Measurements from ENCODE around the gene MED6. TPM values are rescaled to one million over a fixed set of nuclear protein-coding genes. Genes with fewer than 3 reads are reported as not detected.
A peak's percentile ranks its signal among the peaks of the same experiment; 100 is the strongest.

The MED6 gene
- total RNA-seq, 4 donors from 2014 or later = 18.2 to 47.9 (median 32.2) TPM

- TF ChIP-seq EP300 (IDR thresholded peaks at IDR 0.05) (no peak), CTCF (IDR thresholded peaks at IDR 0.05) (peak in 1 of 4 experiments; percentile 55)
- Histone ChIP-seq H3K4me1 (no peaks in the 10 kb centered on the region), H3K27me3 (no peaks in the 10 kb centered on the region), H3K9me3 (peaks cover 0 to 24% (median 0%) of the 10 kb centered on the region in 3 donors), H3K36me3 (no peaks in the 10 kb centered on the region), H3K4me3 (no peak overlapping the region), H3K27ac (no peak overlapping the region)
- WGBS, 2 donors (ENCODE audit: low coverage in 1 of 2) = 32 to 74% methylated on average over 2 to 3 of the region's 3 CpGs
- ATAC-seq = no peak
These were observed 21.8 kb upstream of the MED6 start for GRCh38 chr14:70622111-70622712.

GRCh38 chr14:70619708-70620107 is 19.3 kb upstream of the MED6 start:
- peaks cover 0 to 10% (median 0%) of the 10 kb centered on the region in 3 donors for H3K9me3 ChIP-seq
- no peaks in the 10 kb centered on the region for H3K4me1 ChIP-seq
- no peak for ATAC-seq
- TF ChIP-seq CTCF (IDR thresholded peaks at IDR 0.05) = no peak
- no peak for TF ChIP-seq POLR2AphosphoS5 (IDR thresholded peaks at IDR 0.05)
- no peak for TF ChIP-seq POLR2A (IDR thresholded peaks at IDR 0.05)
- no peak for TF ChIP-seq EP300 (IDR thresholded peaks at IDR 0.05)
- H3K27me3 ChIP-seq = peaks cover 4% of the 10 kb centered on the region
- no peaks in the 10 kb centered on the region for H3K36me3 ChIP-seq
- no peak overlapping the region for H3K4me3 ChIP-seq
- H3K27ac ChIP-seq = no peak overlapping the region

- H3K36me3 ChIP-seq = no peaks in the 10 kb centered on the region
- H3K4me3 ChIP-seq = no peak overlapping the region
- no peaks in the 10 kb centered on the region for H3K4me1 ChIP-seq
- no peak overlapping the region for H3K27ac ChIP-seq
- TF ChIP-seq POLR2AphosphoS5 (IDR thresholded peaks at IDR 0.05) (no peak), EP300 (IDR thresholded peaks at IDR 0.05) (no peak), CTCF (IDR thresholded peaks at IDR 0.05) (no peak), POLR2A (IDR thresholded peaks at IDR 0.05) (no peak)
- peaks cover 18% of the 10 kb centered on the region for H3K27me3 ChIP-seq
- WGBS, 2 donors (ENCODE audit: low coverage in 1 of 2) = 62 to 70% methylated on average over 2 of the region's 2 CpGs
- peaks cover 0 to 4% (median 0%) of the 10 kb centered on the region in 3 donors for H3K9me3 ChIP-seq
- no peak for ATAC-seq
These were observed 17.9 kb upstream of the MED6 start for GRCh38 chr14:70618314-70618713.

- TF ChIP-seq POLR2A (IDR thresholded peaks at IDR 0.05) (no peak), CTCF (IDR thresholded peaks at IDR 0.05) (no peak), EP300 (IDR thresholded peaks at IDR 0.05) (no peak), POLR2AphosphoS5 (IDR thresholded peaks at IDR 0.05) (no peak)
- Histone ChIP-seq H3K36me3 (no peaks in the 10 kb centered on the region), H3K27ac (no peak overlapping the region), H3K27me3 (peaks cover 31% of the 10 kb centered on the region), H3K4me1 (no peaks in the 10 kb centered on the region), H3K9me3 (no peaks in the 10 kb centered on the region), H3K4me3 (no peak overlapping the region)
- 81 to 90% methylated on average over 2 to 3 of the region's 3 CpGs for WGBS, 2 donors (ENCODE audit: low coverage in 1 of 2)
- ATAC-seq = no peak
These were observed 16.2 kb upstream of the MED6 start for GRCh38 chr14:70616646-70617045.

GRCh38 chr14:70611216-70611615 is 10.8 kb upstream of the MED6 start:
- TF ChIP-seq POLR2AphosphoS5 (IDR thresholded peaks at IDR 0.05) (no peak), EP300 (IDR thresholded peaks at IDR 0.05) (no peak), CTCF (IDR thresholded peaks at IDR 0.05) (no peak), POLR2A (IDR thresholded peaks at IDR 0.05) (no peak)
- no peak for ATAC-seq
- Histone ChIP-seq H3K27ac (no peak overlapping the region), H3K9me3 (no peaks in the 10 kb centered on the region), H3K4me3 (no peak overlapping the region), H3K36me3 (no peaks in the 10 kb centered on the region), H3K4me1 (no peaks in the 10 kb centered on the region), H3K27me3 (peaks cover 73% of the 10 kb centered on the region)
- WGBS, 2 donors (ENCODE audit: low coverage in 1 of 2) = 47 to 49% methylated on average over 3 of the region's 3 CpGs

Data from gastroesophageal sphincter (tissue), 4 donors.